ENCODE measurements around the gene MRPL55.

The MRPL55 gene

DNA sequence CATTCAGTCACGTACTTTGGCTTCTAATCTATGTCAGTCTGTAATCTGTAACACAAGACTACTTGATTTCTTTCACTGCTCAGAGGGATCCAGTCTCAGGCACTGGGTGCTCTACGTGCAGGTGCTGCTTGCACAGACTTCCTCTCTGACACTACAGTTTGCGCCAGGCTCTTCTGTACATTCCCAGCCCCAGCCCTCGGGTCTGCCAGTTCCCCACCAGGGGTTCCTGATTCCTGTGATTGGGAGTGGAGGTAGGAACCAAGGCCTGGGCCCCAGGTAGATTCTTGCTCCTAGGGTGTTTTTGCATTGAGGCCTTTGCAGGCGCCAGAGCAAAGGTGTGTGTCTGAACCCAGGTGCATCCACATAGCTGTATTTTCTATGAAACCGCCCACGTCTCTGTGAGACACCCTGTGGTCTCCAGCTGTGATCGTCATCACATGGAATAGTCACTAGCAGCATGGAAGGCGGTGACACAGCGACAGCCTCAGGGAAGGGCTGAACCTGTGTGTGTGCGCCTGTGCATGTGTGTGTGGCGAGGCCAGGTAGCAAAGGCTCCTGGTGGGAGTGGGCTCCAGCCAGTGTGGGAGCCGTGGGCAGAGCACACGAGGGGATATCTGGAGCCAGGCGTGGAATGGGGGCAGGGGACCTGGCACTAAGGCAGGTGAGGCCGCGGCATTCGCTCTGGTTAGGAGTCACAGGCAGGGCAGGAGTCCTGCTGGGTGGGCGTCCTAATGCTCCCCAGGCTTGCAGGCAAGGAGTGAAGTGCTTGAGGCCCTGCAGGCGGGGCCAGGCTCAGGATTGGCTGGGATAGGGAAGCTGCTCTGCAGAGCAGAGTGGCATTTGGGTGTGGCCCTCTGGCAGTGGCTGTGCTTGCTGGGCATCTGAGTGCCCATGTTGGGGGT, 45.8 kb upstream of the MRPL55 start (continued):
- TF ChIP-seq, protein P1, sequence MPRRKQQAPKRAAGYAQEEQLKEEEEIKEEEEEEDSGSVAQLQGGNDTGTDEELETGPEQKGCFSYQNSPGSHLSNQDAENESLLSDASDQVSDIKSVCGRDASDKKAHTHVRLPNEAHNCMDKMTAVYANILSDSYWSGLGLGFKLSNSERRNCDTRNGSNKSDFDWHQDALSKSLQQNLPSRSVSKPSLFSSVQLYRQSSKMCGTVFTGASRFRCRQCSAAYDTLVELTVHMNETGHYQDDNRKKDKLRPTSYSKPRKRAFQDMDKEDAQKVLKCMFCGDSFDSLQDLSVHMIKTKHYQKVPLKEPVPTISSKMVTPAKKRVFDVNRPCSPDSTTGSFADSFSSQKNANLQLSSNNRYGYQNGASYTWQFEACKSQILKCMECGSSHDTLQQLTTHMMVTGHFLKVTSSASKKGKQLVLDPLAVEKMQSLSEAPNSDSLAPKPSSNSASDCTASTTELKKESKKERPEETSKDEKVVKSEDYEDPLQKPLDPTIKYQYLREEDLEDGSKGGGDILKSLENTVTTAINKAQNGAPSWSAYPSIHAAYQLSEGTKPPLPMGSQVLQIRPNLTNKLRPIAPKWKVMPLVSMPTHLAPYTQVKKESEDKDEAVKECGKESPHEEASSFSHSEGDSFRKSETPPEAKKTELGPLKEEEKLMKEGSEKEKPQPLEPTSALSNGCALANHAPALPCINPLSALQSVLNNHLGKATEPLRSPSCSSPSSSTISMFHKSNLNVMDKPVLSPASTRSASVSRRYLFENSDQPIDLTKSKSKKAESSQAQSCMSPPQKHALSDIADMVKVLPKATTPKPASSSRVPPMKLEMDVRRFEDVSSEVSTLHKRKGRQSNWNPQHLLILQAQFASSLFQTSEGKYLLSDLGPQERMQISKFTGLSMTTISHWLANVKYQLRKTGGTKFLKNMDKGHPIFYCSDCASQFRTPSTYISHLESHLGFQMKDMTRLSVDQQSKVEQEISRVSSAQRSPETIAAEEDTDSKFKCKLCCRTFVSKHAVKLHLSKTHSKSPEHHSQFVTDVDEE (CRISPR knock-in tag; IDR thresholded peaks at IDR 0.05), result no peak
- TF ChIP-seq OSR1 (CRISPR knock-in tag; IDR thresholded peaks at IDR 0.05) (no peak), ZNF8 (CRISPR knock-in tag; IDR thresholded peaks at IDR 0.05) (no peak), ZFP30 (CRISPR knock-in tag; IDR thresholded peaks at IDR 0.05) (no peak)

DNA sequence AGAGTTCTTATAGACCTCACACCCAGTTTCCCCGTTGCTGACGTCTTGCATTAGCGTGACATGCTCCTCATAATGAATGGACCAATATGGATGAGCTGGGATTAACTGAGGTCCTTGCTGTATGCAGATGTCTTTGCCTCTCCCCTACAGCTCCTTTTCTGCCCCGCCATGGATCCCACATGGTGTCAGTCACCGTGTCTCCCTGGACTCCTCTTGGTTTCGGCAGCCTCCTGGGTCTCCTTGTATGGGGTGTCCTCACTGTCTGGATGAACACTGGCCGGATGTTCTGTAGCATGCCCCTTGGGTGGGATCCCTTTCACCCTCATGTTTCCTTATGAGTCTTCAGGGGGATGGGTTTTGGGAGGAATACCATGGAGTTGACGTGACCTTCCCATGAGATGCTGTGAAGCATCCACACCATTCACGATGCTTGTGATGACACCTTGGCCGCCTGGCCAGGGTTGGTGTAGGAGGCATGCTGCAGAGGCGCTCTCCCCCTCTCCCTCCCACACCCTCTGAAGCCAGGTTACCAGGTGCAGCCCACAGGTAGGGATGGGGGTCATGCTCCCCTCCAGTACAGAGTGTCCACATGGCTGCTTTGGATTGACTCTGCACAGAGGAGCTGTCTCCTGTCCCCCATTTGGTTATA, 45.0 kb upstream of the MRPL55 start:
- no peak for ATAC-seq
- TF ChIP-seq, protein P2, sequence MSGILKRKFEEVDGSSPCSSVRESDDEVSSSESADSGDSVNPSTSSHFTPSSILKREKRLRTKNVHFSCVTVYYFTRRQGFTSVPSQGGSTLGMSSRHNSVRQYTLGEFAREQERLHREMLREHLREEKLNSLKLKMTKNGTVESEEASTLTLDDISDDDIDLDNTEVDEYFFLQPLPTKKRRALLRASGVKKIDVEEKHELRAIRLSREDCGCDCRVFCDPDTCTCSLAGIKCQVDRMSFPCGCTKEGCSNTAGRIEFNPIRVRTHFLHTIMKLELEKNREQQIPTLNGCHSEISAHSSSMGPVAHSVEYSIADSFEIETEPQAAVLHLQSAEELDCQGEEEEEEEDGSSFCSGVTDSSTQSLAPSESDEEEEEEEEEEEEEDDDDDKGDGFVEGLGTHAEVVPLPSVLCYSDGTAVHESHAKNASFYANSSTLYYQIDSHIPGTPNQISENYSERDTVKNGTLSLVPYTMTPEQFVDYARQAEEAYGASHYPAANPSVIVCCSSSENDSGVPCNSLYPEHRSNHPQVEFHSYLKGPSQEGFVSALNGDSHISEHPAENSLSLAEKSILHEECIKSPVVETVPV (CRISPR knock-in tag; IDR thresholded peaks at IDR 0.05), result no peak
- TF ChIP-seq OSR1 (CRISPR knock-in tag; IDR thresholded peaks at IDR 0.05), result no peak
- TF ChIP-seq SNAI2 (CRISPR knock-in tag; IDR thresholded peaks at IDR 0.05), result no peak
- TF ChIP-seq CSDC2 (CRISPR knock-in tag; IDR thresholded peaks at IDR 0.05), result no peak
- TF ChIP-seq ZNF8 (CRISPR knock-in tag; IDR thresholded peaks at IDR 0.05), result no peak
- TF ChIP-seq ZNF70 (CRISPR knock-in tag; IDR thresholded peaks at IDR 0.05), result no peak
- no peak for TF ChIP-seq RARB (CRISPR knock-in tag; IDR thresholded peaks at IDR 0.05)
- no peak for TF ChIP-seq ARNTL (CRISPR knock-in tag; IDR thresholded peaks at IDR 0.05; ENCODE audit: borderline replicate concordance, low read depth)
- no peak for TF ChIP-seq ZC3H10 (CRISPR knock-in tag; IDR thresholded peaks at IDR 0.05)
- no peak for TF ChIP-seq PPARA (CRISPR knock-in tag; IDR thresholded peaks at IDR 0.05; ENCODE audit: borderline replicate concordance)

DNA sequence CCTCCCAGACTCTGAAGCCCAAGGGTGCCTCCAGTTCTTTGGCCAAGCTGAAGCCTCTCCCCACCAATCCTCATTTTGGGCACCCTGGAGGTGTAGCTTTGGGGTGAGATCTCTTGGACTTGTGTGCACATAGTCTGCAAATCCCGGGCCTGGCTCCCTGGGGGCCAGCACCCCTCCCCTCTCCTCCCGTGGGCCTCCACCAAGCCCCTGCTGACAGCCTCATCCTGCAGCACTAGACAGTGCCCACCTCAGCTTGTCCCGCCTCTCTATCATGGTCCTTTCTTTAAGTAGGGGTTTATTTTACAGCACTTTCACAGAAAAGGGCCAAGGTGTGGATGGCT, 43.8 kb upstream of the MRPL55 start:
- no peak for ATAC-seq
- TF ChIP-seq ZNF70 (CRISPR knock-in tag; IDR thresholded peaks at IDR 0.05) (no peak), CSDC2 (CRISPR knock-in tag; IDR thresholded peaks at IDR 0.05) (no peak), ZC3H10 (CRISPR knock-in tag; IDR thresholded peaks at IDR 0.05) (no peak), OSR1 (CRISPR knock-in tag; IDR thresholded peaks at IDR 0.05) (no peak), TCF4 (CRISPR knock-in tag; IDR thresholded peaks at IDR 0.05; ENCODE audit: borderline replicate concordance) (no peak), ESRRG (CRISPR knock-in tag; IDR thresholded peaks at IDR 0.05) (no peak), ISL1 (CRISPR knock-in tag; IDR thresholded peaks at IDR 0.05) (no peak), ZNF565 (CRISPR knock-in tag; conservative IDR thresholded peaks at IDR 0.05; ENCODE audit: low read depth) (no peak), RARB (CRISPR knock-in tag; IDR thresholded peaks at IDR 0.05) (no peak), ZFP30 (CRISPR knock-in tag; IDR thresholded peaks at IDR 0.05) (no peak)
- TF ChIP-seq, protein P2 (CRISPR knock-in tag; IDR thresholded peaks at IDR 0.05), result no peak
- TF ChIP-seq, protein P3, sequence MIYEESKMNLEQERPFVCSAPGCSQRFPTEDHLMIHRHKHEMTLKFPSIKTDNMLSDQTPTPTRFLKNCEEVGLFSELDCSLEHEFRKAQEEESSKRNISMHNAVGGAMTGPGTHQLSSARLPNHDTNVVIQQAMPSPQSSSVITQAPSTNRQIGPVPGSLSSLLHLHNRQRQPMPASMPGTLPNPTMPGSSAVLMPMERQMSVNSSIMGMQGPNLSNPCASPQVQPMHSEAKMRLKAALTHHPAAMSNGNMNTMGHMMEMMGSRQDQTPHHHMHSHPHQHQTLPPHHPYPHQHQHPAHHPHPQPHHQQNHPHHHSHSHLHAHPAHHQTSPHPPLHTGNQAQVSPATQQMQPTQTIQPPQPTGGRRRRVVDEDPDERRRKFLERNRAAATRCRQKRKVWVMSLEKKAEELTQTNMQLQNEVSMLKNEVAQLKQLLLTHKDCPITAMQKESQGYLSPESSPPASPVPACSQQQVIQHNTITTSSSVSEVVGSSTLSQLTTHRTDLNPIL (CRISPR knock-in tag; IDR thresholded peaks at IDR 0.05; ENCODE audit: low read depth), result no peak

DNA sequence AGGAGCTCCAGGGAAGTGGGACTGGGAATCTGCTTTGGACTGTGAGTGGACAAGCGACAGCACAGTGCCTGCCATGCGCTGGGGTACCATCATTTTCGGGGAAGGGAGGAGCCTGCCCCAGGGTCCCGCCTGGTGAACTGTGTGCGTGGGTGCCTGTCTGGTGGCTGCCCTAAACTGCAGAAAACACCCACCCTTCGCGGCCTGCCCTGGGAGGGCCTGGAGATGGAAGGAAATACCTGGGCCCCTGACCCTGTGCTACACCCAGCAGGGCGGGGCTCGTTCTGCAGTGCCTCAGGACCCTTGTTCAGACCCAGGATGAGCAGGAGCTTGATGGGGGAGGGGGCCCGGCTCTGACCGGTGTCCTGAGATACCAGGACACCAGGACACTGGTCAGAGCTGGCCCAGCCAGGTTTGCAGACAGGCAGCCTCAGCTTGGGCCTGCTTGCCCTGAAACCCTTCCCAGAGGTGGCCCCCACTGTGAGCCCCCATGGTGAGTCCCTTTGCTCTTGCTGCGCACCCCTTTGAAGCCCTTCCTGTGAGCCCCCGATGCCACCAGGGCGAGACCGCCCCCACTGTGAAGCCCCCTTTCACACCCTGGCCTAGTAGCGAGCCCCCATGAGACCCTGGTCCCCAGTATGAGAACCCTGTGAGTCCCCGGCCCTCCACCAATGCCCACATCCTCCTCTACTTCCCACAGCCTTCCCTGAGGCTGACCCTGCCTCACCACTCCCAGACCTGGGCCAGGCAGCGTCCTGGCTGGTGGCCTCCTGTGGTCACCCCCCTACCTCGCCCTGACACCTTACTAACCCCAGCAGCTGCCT, 43.2 kb upstream of the MRPL55 start:
- no peak for ATAC-seq
- TF ChIP-seq, protein P4, sequence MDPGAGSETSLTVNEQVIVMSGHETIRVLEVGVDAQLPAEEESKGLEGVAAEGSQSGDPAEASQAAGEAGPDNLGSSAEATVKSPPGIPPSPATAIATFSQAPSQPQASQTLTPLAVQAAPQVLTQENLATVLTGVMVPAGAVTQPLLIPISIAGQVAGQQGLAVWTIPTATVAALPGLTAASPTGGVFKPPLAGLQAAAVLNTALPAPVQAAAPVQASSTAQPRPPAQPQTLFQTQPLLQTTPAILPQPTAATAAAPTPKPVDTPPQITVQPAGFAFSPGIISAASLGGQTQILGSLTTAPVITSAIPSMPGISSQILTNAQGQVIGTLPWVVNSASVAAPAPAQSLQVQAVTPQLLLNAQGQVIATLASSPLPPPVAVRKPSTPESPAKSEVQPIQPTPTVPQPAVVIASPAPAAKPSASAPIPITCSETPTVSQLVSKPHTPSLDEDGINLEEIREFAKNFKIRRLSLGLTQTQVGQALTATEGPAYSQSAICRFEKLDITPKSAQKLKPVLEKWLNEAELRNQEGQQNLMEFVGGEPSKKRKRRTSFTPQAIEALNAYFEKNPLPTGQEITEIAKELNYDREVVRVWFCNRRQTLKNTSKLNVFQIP (CRISPR knock-in tag; IDR thresholded peaks at IDR 0.05; ENCODE audit: borderline replicate concordance, low read depth), result no peak
- TF ChIP-seq, protein P5, sequence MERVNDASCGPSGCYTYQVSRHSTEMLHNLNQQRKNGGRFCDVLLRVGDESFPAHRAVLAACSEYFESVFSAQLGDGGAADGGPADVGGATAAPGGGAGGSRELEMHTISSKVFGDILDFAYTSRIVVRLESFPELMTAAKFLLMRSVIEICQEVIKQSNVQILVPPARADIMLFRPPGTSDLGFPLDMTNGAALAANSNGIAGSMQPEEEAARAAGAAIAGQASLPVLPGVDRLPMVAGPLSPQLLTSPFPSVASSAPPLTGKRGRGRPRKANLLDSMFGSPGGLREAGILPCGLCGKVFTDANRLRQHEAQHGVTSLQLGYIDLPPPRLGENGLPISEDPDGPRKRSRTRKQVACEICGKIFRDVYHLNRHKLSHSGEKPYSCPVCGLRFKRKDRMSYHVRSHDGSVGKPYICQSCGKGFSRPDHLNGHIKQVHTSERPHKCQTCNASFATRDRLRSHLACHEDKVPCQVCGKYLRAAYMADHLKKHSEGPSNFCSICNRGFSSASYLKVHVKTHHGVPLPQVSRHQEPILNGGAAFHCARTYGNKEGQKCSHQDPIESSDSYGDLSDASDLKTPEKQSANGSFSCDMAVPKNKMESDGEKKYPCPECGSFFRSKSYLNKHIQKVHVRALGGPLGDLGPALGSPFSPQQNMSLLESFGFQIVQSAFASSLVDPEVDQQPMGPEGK (CRISPR knock-in tag; IDR thresholded peaks at IDR 0.05; ENCODE audit: borderline replicate concordance), result no peak
- TF ChIP-seq, protein P1 (CRISPR knock-in tag; IDR thresholded peaks at IDR 0.05), result no peak

Data from SK-N-SH treated with all-trans-retinoic acid at 6 μM for 48 hours (cell line).